GM18861 (cell line): ENCODE measurements around the gene S100A14.

Source experiments
- ATAC-seq: cut with Tn5 transposase; IDR thresholded peaks from one replicate; pipeline ENCODE4 v1.9.1; 2021; ENCODE audit not compliant: unreplicated experiment

S100A14 gene

DNA sequence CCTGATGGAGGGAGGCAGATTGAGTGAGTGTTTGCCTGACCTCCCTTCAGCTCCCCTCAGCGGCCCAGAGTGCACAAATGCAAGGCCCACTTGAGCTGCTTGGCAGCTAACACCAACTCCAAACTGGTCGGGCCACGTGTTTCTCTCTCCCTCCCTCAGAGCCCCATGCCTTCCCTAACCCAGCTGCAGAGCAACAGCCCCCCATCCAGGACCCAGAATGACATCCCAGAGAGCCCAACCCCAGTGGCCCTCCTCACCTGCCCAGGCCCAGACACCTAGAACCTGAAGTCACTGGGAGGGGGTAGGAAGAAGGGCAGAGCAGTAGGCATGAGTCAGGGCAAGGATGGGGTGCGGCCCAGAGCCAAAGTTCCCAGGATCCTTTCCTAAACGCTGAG, 789 bp upstream of the S100A14 start:
- no peak for ATAC-seq

DNA sequence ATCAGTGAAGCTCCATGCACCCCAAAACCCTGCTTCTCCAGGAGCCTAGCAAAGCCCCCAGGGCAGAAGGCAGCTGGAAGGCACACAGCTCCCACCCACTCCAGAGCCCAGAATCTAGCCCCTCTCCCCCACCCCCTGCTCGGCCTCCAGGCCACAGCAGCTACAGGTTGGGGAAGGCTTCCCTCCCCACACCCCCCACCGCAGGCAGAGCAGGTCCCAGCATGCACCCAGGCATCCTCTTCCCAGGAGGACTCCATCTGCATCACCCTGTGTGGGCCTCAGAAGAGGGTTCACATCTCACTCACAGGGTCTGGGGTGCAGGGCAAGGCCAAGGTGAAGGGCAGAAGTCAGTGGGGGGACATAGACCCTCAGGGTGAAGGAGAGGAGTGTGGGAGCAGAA, 719 bp downstream of the S100A14 start:
- ATAC-seq: no peak

- no peak for ATAC-seq
Measured at GRCh38 chr1:153614906-153615305, 1.2 kb downstream of the S100A14 start.

GRCh38 chr1:153614189-153614900, 1.8 kb downstream of the S100A14 start:
- no peak for ATAC-seq

GRCh38 chr1:153613406-153613805, 2.7 kb downstream of the S100A14 start:
- no peak for ATAC-seq

- no peak for ATAC-seq
Measured at GRCh38 chr1:153612755-153613331, 3.3 kb downstream of the S100A14 start, which contains the start of gene S100A16. Gene S100A16, minus strand, starts transcription at chr1:153613137. Its CDS starts 4,986 bp downstream, at chr1:153608151.

- no peak for ATAC-seq
Measured at GRCh38 chr1:153612111-153612754, 3.9 kb downstream of the S100A14 start.

DNA sequence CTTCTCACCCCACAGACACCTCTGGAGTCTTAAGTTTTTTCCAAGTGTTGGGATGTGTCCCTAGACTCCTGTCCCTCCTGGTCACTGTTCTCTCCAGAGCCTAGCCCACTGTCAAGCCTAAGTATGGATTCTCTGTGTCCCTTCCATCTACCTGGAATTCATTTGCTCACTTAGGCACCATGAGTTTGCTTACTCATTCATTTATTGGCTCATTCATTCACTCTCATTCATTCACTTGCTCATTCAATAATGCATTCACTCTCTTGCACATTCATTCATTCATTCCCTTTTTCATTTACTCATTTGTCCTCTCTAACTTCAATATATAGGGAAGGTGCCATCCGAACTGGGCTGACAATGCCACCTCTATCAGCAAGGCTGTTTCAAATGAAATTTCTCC, 4.8 kb downstream of the S100A14 start:
- no peak for ATAC-seq

DNA sequence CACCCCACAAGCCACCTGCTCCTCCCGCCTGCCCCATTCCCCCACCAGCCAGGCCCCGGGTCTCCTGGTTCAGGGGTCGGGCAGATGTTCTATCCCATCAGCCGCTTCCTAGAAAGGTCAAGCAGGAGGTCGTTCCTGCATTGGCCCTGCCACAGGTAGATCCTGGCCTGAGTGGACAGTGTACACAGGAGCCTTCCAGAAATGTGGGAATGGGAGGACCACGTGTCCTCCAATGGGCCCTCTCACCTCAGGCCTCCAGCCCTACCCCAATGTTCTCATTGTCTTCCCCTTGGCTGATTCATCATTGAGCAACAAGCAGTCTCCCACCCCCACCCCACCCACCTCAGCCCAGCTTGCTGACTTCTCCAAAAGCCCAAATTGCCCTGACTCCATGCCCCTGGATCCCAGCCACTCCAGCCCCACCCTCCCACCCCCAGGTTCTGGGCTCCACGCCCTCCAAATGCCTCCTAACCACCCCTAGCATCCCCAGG, 5.3 kb downstream of the S100A14 start:
- ATAC-seq: no peak

DNA sequence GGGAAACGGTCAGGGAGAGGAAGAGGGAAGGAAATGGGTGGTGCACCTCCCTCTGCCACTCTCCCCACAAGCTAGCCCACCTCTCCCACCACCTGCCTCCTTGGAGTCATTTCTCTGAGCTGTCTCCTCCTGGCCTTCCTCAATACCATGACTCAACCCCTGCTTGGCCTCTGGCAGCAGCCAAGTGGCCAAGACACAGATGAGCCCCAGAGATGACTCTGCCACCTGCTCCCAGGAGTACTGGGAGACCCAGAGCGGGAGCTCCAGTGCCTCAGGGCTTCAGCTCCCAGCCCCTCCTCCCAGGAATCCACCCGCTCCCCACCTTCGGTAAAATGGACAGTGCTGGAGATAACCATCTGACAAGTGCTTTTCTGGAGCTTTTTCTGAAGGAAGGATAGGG, 5.8 kb downstream of the S100A14 start:
- no peak for ATAC-seq

DNA sequence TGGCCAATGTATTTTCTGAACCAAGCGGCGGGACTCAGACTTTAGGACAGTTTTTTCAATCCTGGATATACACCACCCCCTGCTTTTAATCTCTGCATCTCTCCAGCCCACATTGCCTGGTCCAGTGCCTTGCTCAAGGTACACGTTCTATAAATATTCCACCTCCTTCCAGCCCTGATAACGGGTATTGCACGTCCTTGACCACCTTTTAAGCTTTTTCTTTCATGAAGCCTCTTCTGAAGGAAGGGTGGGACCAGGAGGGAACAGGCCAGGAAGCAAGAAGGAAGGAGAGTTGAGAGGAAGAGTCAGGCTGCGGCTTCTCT, 6.6 kb downstream of the S100A14 start:
- ATAC-seq: no peak

- no peak for ATAC-seq
Measured at GRCh38 chr1:153608742-153609584, 7.2 kb downstream of the S100A14 start.

- no peak for ATAC-seq
Measured at GRCh38 chr1:153608089-153608682, 7.9 kb downstream of the S100A14 start.

DNA sequence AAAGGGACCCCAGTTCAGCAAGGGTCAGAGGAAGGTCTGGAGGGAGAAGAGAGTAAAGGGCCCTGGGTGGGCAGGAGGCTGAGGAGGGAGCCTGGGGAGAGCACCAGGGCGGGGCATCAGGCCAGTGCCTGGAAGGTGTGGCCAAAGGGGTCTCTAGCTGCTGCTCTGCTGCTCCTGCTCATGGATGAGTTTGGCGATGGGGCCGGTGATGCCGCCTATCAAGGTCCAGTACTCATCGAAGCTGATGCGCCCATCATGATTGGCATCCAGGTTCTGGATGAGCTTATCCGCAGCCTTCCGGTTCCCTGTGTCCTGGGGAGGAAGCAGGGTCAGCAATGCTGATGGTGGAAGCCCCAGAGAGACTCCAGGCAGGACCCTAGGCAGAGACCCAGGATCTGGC, 8.7 kb downstream of the S100A14 start:
- no peak for ATAC-seq

DNA sequence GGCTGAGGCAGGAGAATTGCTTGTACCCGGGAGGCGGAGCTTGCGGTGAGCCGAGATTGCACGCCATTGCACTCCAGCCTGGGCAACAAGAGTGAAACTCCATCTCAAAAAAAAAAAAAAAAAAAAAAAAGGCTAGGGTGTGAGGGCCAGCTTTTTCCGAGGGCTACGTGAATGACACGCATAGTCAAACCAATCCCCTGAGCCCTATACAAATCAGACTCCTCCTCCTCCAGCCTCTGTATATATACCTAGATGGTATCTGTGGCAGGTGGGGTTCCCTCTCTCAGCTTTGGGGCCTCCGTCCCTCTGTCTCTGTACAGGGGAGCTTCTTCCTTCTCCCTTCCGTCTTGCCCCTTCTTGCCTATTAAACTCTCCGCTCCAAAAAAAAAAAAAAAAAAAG, 9.9 kb downstream of the S100A14 start:
- ATAC-seq: no peak

DNA sequence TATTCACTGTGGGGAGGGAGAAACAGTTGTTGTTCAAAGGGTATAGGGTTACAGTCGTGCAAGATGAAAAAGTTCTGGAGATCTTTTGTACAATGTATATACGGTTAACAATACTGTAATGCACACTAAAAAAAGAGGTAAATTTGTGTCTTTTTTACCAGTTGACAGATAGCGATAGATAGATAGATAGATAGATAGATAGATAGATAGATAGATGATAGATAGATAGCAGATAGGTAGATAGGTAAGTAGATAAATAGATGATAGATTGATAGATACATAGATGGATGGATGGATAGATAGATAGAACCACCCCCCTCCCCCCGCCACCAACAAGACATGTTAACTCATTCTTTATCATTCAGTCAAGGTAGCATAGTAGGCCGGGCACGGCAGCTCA, 13.4 kb downstream of the S100A14 start:
- ATAC-seq: no peak

GRCh38 chr1:153599847-153600246, 16.3 kb downstream of the S100A14 start:
- no peak for ATAC-seq

DNA sequence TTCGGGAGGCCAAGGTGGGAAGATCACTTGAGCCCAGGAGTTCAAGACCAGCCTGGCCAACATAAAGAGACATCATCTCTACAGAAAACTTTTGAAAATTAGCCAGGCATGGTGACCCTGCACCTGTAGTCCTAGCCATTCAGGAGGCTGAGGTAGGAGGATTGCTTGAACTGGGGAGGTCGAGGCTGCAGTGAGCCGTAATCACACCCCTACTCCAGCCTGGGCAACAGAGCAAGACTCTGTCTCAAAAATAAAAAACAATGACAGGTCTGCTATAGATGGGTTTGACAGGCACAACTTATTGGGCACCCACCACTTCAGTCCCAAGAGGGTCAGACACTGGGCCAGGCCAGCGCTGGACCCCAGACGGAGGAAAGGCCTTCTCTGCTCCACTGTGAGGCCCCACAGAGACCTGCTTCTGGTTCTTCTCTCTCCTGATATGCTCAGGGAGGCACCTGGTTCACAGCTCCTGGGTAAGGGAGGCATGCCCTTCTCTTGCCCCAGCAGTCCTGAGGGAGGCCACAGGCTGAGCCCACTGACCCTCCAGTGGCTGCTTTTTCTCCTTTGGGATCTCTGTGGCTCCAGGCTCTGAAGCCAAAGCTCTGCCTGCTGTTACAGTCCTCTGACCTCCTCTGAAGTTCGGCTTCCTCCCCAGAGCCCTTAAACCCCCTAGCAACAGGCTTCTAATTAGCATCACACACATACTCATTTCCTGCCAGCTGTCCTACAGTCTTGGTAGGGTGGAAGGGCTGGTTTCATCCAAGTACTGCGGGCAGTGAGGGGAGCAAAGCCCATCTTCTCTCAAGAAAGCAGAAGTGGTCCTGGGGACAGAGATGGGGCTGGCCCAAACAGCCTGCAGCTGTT, 17.6 kb downstream of the S100A14 start:
- ATAC-seq: peak; percentile 98

DNA sequence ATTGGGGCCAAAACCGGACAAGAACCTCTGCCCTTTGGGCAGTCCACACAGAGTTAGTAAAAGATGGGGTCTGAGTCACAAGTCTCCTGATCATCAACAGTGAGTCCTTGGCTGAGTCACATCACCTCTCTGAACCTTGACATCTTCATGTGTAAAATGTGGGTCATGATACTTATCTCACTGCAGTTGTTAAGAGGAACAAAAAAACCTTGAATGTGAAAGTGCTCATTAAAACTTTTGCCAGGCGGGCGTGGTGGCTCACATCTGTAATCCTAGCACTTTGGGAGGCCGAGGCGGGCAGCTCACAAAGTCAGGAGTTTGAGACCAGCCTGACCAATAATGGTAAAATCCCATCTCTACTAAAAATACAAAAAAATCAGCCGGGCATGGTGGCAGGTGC, 18.9 kb downstream of the S100A14 start:
- no peak for ATAC-seq

DNA sequence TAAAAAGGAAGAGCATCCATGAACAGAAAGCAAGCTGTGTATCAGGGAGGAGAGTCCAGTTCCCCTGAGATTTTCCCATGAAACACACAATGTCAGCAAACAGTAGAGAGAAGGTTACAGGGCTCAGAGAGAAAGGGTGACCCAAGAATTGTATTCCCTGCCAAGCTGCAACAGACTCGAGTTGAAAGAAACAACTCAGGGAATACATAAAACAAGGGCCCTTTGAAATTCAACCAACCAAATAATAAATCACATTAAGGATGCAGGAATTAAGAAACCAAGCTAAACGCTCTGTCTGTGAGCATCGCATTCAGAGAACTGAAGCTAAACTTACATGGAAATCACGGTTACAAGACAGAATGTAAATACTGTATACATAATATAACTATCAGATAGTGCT, 23.4 kb downstream of the S100A14 start:
- ATAC-seq: no peak
